Measurements from ENCODE around the gene PREX1.

Gene PREX1

DNA sequence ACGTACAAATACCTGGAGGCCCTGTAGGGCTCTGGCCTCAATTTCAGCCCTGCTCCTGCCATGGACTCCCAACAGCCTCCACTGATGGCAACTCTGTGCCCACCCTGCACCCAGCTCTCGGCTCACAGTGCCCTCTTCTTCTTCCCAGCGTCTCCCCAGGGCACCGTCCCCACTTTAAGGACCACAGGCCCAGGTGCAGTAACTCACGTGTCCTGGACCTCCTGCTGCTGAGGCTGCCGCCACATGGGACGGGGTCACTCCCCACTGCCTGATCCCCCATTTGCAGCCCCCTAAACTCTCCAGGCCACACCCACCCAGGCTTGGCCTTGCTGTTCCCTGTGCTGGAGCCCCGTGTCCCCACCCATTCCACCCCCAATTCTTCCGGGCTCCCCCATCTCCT, 223.4 kb downstream of the PREX1 start:
- Histone ChIP-seq H4K91ac (ENCODE audit: low read depth, low read length, poor library complexity) (no peak overlapping the region), H3K9me3 (replicated peaks in 1 of 2; ENCODE audit: control insufficient read depth in 2 of 2, insufficient read depth in 1 of 2, low read depth in 1 of 2, low read length in 2 of 2) (peaks cover 0 to 2% of the 10 kb centered on the region in 2 donors), H3K27ac (replicated peaks; ENCODE audit: low read length) (no peak overlapping the region), H3K4me2 (ENCODE audit: insufficient read depth, low read length, poor library complexity, severe bottlenecking) (no peak overlapping the region), H3K4ac (ENCODE audit: low read length) (no peak overlapping the region), H3K14ac (ENCODE audit: low read length) (no peak overlapping the region), H2BK15ac (ENCODE audit: low read length) (peak overlapping the region; percentile 25), H3K4me1 (ENCODE audit: control insufficient read depth in 2 of 2, insufficient read depth in 1 of 2, low read depth in 1 of 2, low read length in 2 of 2) (peaks cover 7 to 10% of the 10 kb centered on the region in 2 donors), H3K23ac (ENCODE audit: low read depth, low read length, poor library complexity) (no peak overlapping the region), H4K8ac (ENCODE audit: low read depth, low read length) (no peak overlapping the region), H3K18ac (ENCODE audit: low read length) (peak overlapping the region; percentile 63), H3K4me3 (ENCODE audit: low read length in 2 of 2) (no peak overlapping the region), H2BK120ac (ENCODE audit: low read depth, low read length) (no peak overlapping the region), H2AFZ (ENCODE audit: low read length) (no peak overlapping the region), H2AK5ac (ENCODE audit: low read depth, low read length) (peak overlapping the region; percentile 85), H3K79me1 (ENCODE audit: low read depth, low read length) (no peaks in the 10 kb centered on the region), H3K27me3 (ENCODE audit: control insufficient read depth in 3 of 3, insufficient read depth in 3 of 3, low read depth in 1 of 3, low read length in 3 of 3) (peaks cover 0 to 31% (median 2%) of the 10 kb centered on the region in 3 experiments), H3K9ac (ENCODE audit: low read depth, low read length, poor library complexity) (no peak overlapping the region), H2BK5ac (ENCODE audit: low read length) (no peak overlapping the region), H3K36me3 (replicated peaks in 1 of 2; ENCODE audit: control insufficient read depth in 2 of 2, insufficient read depth in 2 of 2, low read length in 2 of 2) (no peaks in the 10 kb centered on the region), H2BK12ac (ENCODE audit: low read length) (no peak overlapping the region)
- WGBS, 2 donors (ENCODE audit: extremely low coverage in 2 of 2, insufficient read length in 2 of 2, insufficient replicate concordance in 1 of 2) = no CpG with 5 or more reads among the region's 9 CpGs
- no peak for DNase-seq (ENCODE audit: low spot score)

DNA sequence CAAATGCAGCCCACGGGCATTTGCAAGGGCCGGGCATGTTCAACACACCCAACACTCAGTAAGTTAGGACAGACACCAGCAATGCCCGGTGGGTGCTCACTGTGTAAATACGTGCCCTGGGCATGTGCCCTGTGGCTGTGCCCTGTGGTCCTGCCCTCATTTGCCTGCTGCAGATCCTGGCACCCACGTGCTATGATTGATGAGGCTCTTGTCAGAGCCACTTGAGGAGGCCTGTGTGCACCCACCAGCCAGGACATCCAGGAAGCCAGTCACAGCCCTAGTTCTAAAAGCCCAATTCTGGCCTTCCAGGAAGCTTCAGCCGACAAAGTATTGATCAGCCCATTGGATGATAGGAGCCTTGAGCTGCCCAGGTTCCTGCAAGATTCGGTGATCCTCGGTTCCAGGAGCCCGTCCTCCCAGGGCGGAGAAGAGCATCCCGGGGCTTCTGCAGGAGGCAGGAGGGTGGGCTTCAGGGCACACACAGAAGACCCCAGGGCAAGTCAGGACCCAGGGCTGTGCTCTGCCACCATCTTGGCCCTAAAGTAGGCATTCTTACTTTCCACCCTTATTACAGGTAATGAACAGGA, 223.9 kb downstream of the PREX1 start:
- H2BK15ac ChIP-seq (ENCODE audit: low read length) = peak overlapping the region; percentile 25
- no peak overlapping the region for H2BK120ac ChIP-seq (ENCODE audit: low read depth, low read length)
- H3K79me1 ChIP-seq (ENCODE audit: low read depth, low read length) = no peaks in the 10 kb centered on the region
- H3K4me2 ChIP-seq (ENCODE audit: insufficient read depth, low read length, poor library complexity, severe bottlenecking) = no peak overlapping the region
- no peaks in the 10 kb centered on the region for H3K36me3 ChIP-seq (replicated peaks in 1 of 2; ENCODE audit: control insufficient read depth in 2 of 2, insufficient read depth in 2 of 2, low read length in 2 of 2)
- H3K4me3 ChIP-seq (ENCODE audit: low read length in 2 of 2) = no peak overlapping the region
- no CpG with 5 or more reads among the region's 11 CpGs for WGBS, 2 donors (ENCODE audit: extremely low coverage in 2 of 2, insufficient read length in 2 of 2, insufficient replicate concordance in 1 of 2)
- H2BK12ac ChIP-seq (ENCODE audit: low read length) = no peak overlapping the region
- H2AFZ ChIP-seq (ENCODE audit: low read length) = no peak overlapping the region
- H3K4me1 ChIP-seq (ENCODE audit: control insufficient read depth in 2 of 2, insufficient read depth in 1 of 2, low read depth in 1 of 2, low read length in 2 of 2) = peaks cover 7 to 10% of the 10 kb centered on the region in 2 donors
- DNase-seq (ENCODE audit: low spot score) = no peak
- H3K23ac ChIP-seq (ENCODE audit: low read depth, low read length, poor library complexity) = no peak overlapping the region
- peaks cover 0 to 2% of the 10 kb centered on the region in 2 donors for H3K9me3 ChIP-seq (replicated peaks in 1 of 2; ENCODE audit: control insufficient read depth in 2 of 2, insufficient read depth in 1 of 2, low read depth in 1 of 2, low read length in 2 of 2)
- H3K4ac ChIP-seq (ENCODE audit: low read length) = no peak overlapping the region
- no peak overlapping the region for H3K27ac ChIP-seq (replicated peaks; ENCODE audit: low read length)
- H4K91ac ChIP-seq (ENCODE audit: low read depth, low read length, poor library complexity) = no peak overlapping the region
- H3K14ac ChIP-seq (ENCODE audit: low read length) = no peak overlapping the region
- H2BK5ac ChIP-seq (ENCODE audit: low read length) = no peak overlapping the region
- H4K8ac ChIP-seq (ENCODE audit: low read depth, low read length) = no peak overlapping the region
- H3K9ac ChIP-seq (ENCODE audit: low read depth, low read length, poor library complexity) = no peak overlapping the region
- peak overlapping the region; percentile 85 for H2AK5ac ChIP-seq (ENCODE audit: low read depth, low read length)
- H3K27me3 ChIP-seq (ENCODE audit: control insufficient read depth in 3 of 3, insufficient read depth in 3 of 3, low read depth in 1 of 3, low read length in 3 of 3) = peaks cover 0 to 31% (median 2%) of the 10 kb centered on the region in 3 experiments
- H3K18ac ChIP-seq (ENCODE audit: low read length) = peak overlapping the region; percentile 55

DNA sequence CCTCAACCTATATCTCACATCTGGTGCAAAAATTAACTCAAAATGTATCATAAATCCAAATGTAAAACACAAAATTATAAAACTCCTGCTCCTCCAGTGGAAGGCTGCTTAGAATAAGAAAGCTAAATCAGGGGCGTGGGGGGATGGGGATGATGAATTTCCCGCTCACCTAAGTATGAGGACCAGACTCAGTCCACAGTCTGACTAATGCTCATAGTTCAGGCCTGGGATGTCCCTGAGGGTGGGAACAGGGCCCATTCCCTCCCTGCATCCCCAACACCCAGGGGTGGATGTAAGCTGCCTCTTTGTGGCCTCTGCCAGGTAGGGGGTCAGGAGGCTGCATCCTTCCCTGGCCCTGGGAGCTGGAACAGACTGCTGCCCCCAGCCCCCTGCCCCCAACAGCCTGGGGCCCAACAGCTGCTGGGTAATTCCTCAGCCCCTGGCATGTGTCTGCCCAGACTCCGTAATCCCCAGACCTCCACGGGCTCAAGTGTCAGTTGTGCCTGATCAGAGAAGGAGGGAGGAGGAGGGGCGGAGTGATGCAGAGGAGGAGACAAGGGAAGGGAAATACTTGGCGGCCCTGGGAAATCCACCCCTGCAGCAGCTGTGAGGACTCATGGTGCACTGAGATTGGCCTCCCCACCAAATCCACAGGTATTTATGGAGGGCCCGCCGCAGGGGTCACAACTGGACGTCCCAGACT, 224.5 kb downstream of the PREX1 start:
- no peaks in the 10 kb centered on the region for H3K79me1 ChIP-seq (ENCODE audit: low read depth, low read length)
- H2AK5ac ChIP-seq (ENCODE audit: low read depth, low read length) = no peak overlapping the region
- H3K27me3 ChIP-seq (ENCODE audit: control insufficient read depth in 3 of 3, insufficient read depth in 3 of 3, low read depth in 1 of 3, low read length in 3 of 3) = peaks cover 0 to 31% (median 2%) of the 10 kb centered on the region in 3 experiments
- H3K9ac ChIP-seq (ENCODE audit: low read depth, low read length, poor library complexity) = peak overlapping the region; percentile 32
- no peak overlapping the region for H2AFZ ChIP-seq (ENCODE audit: low read length)
- no peak overlapping the region for H2BK12ac ChIP-seq (ENCODE audit: low read length)
- no peak for DNase-seq (ENCODE audit: low spot score)
- H3K4me1 ChIP-seq (ENCODE audit: control insufficient read depth in 2 of 2, insufficient read depth in 1 of 2, low read depth in 1 of 2, low read length in 2 of 2) = peaks cover 2 to 7% of the 10 kb centered on the region in 2 donors
- H3K4ac ChIP-seq (ENCODE audit: low read length) = no peak overlapping the region
- H3K4me2 ChIP-seq (ENCODE audit: insufficient read depth, low read length, poor library complexity, severe bottlenecking) = peak overlapping the region; percentile 22
- H2BK15ac ChIP-seq (ENCODE audit: low read length) = peak overlapping the region; percentile 77
- H3K14ac ChIP-seq (ENCODE audit: low read length) = no peak overlapping the region
- peak overlapping the region; percentile 20 for H3K23ac ChIP-seq (ENCODE audit: low read depth, low read length, poor library complexity)
- H2BK120ac ChIP-seq (ENCODE audit: low read depth, low read length) = no peak overlapping the region
- H3K36me3 ChIP-seq (replicated peaks in 1 of 2; ENCODE audit: control insufficient read depth in 2 of 2, insufficient read depth in 2 of 2, low read length in 2 of 2) = no peaks in the 10 kb centered on the region
- no peak overlapping the region for H4K8ac ChIP-seq (ENCODE audit: low read depth, low read length)
- no CpG with 5 or more reads among the region's 9 CpGs for WGBS, 2 donors (ENCODE audit: extremely low coverage in 2 of 2, insufficient read length in 2 of 2, insufficient replicate concordance in 1 of 2)
- peaks cover 0 to 2% of the 10 kb centered on the region in 2 donors for H3K9me3 ChIP-seq (replicated peaks in 1 of 2; ENCODE audit: control insufficient read depth in 2 of 2, insufficient read depth in 1 of 2, low read depth in 1 of 2, low read length in 2 of 2)
- H4K91ac ChIP-seq (ENCODE audit: low read depth, low read length, poor library complexity) = no peak overlapping the region
- H2BK5ac ChIP-seq (ENCODE audit: low read length) = no peak overlapping the region
- peak overlapping the region; percentile 55 for H3K18ac ChIP-seq (ENCODE audit: low read length)
- no peak overlapping the region for H3K4me3 ChIP-seq (ENCODE audit: low read length in 2 of 2)
- H3K27ac ChIP-seq (replicated peaks; ENCODE audit: low read length) = no peak overlapping the region

DNA sequence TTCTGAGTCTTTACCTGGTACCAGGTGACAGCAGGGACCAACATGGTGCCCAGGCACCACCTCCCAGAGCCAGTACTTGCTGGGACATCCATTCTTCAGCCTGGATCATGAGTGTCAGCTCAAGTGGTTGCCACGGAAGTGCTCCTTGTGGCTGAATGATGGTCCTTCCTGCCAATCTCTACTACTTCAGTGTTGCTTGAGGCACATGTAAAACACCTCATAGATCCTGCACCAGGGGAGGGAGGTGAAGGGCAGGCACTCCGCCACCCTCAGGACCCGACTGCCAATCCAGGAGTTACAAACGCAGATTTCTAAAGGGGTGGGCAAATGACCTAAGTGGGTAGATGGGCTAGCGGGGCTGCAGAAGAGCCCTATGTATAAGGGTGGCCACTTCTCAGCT, 226.0 kb downstream of the PREX1 start:
- no peak overlapping the region for H2AFZ ChIP-seq (ENCODE audit: low read length)
- DNase-seq (ENCODE audit: low spot score) = no peak
- H4K8ac ChIP-seq (ENCODE audit: low read depth, low read length) = no peak overlapping the region
- H2BK15ac ChIP-seq (ENCODE audit: low read length) = no peak overlapping the region
- no CpG with 5 or more reads among the region's 5 CpGs for WGBS, 2 donors (ENCODE audit: extremely low coverage in 2 of 2, insufficient read length in 2 of 2, insufficient replicate concordance in 1 of 2)
- no peak overlapping the region for H4K91ac ChIP-seq (ENCODE audit: low read depth, low read length, poor library complexity)
- peak overlapping the region; percentile 66 for H3K9ac ChIP-seq (ENCODE audit: low read depth, low read length, poor library complexity)
- peaks cover 0 to 30% (median 2%) of the 10 kb centered on the region in 3 experiments for H3K27me3 ChIP-seq (ENCODE audit: control insufficient read depth in 3 of 3, insufficient read depth in 3 of 3, low read depth in 1 of 3, low read length in 3 of 3)
- no peak overlapping the region for H3K23ac ChIP-seq (ENCODE audit: low read depth, low read length, poor library complexity)
- no peaks in the 10 kb centered on the region for H3K36me3 ChIP-seq (replicated peaks in 1 of 2; ENCODE audit: control insufficient read depth in 2 of 2, insufficient read depth in 2 of 2, low read length in 2 of 2)
- no peak overlapping the region for H3K14ac ChIP-seq (ENCODE audit: low read length)
- no peak overlapping the region for H2BK12ac ChIP-seq (ENCODE audit: low read length)
- H3K9me3 ChIP-seq (replicated peaks in 1 of 2; ENCODE audit: control insufficient read depth in 2 of 2, insufficient read depth in 1 of 2, low read depth in 1 of 2, low read length in 2 of 2) = peaks cover 0 to 2% of the 10 kb centered on the region in 2 donors
- no peak overlapping the region for H2BK120ac ChIP-seq (ENCODE audit: low read depth, low read length)
- H2BK5ac ChIP-seq (ENCODE audit: low read length) = no peak overlapping the region
- no peak overlapping the region for H3K4me3 ChIP-seq (ENCODE audit: low read length in 2 of 2)
- H3K79me1 ChIP-seq (ENCODE audit: low read depth, low read length) = no peaks in the 10 kb centered on the region
- peak overlapping the region; percentile 6 for H2AK5ac ChIP-seq (ENCODE audit: low read depth, low read length)
- H3K4me2 ChIP-seq (ENCODE audit: insufficient read depth, low read length, poor library complexity, severe bottlenecking) = no peak overlapping the region
- H3K4ac ChIP-seq (ENCODE audit: low read length) = no peak overlapping the region
- no peak overlapping the region for H3K18ac ChIP-seq (ENCODE audit: low read length)
- H3K27ac ChIP-seq (replicated peaks; ENCODE audit: low read length) = no peak overlapping the region
- H3K4me1 ChIP-seq (ENCODE audit: control insufficient read depth in 2 of 2, insufficient read depth in 1 of 2, low read depth in 1 of 2, low read length in 2 of 2) = peaks cover 0 to 5% of the 10 kb centered on the region in 2 donors
